ENCODE results near the gene C11orf97. TPM values are rescaled to one million over a fixed set of nuclear protein-coding genes. Genes with fewer than 3 reads are reported as not detected.

C11orf97 gene
- total RNA-seq, 4 donors from 2014 or later: not detected

DNA sequence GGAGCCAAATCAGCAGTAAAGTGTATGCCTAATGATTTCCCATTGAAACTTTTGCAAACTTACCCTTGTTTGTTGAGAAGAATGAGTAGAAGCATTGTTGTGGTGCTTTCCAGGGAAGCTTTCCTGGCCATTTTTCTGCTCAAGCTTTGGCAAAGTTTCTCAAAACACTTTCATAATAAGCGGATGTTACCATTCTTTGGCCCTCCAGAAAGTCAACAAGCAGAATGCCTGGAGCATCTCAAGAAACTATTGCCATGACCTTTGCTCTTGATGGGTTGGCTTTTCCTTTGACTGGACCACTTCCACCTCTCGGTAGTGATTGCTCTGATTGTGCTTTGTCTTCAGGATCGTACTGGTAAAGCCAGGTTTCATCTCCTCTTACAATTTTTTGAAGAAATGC, 65.6 kb downstream of the C11orf97 start:
- no peak overlapping the region for H3K27ac ChIP-seq
- H3K9me3 ChIP-seq: no peaks in the 10 kb centered on the region
- TF ChIP-seq, protein P1, sequence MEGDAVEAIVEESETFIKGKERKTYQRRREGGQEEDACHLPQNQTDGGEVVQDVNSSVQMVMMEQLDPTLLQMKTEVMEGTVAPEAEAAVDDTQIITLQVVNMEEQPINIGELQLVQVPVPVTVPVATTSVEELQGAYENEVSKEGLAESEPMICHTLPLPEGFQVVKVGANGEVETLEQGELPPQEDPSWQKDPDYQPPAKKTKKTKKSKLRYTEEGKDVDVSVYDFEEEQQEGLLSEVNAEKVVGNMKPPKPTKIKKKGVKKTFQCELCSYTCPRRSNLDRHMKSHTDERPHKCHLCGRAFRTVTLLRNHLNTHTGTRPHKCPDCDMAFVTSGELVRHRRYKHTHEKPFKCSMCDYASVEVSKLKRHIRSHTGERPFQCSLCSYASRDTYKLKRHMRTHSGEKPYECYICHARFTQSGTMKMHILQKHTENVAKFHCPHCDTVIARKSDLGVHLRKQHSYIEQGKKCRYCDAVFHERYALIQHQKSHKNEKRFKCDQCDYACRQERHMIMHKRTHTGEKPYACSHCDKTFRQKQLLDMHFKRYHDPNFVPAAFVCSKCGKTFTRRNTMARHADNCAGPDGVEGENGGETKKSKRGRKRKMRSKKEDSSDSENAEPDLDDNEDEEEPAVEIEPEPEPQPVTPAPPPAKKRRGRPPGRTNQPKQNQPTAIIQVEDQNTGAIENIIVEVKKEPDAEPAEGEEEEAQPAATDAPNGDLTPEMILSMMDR (IDR thresholded peaks at IDR 0.05 in 4 of 5, conservative IDR thresholded peaks at IDR 0.05 in 1 of 5): no peak
- no peak for TF ChIP-seq POLR2A (IDR thresholded peaks at IDR 0.05)
- no peak overlapping the region for H3K4me3 ChIP-seq
- no peak for DNase-seq
- ATAC-seq: no peak
- H3K4me1 ChIP-seq: no peaks in the 10 kb centered on the region
- in situ Hi-C loops (cut with MboI; ENCODE audit: low sequenced_read_pairs in 4 of 4) (no loop called here), intact Hi-C loops (cut with DNase I; ENCODE audit: low total_unique reads) (no loop called here)
- H3K36me3 ChIP-seq: no peaks in the 10 kb centered on the region
- H3K27me3 ChIP-seq: no peaks in the 10 kb centered on the region

MicroRNAs encoded within 50 kb of the gene (microRNA counts, 767-probe panel; counts per million panel counts)
- microRNA hsa-miR-548l: 356 to 448 counts per million in 2 donors

Small RNAs within 50 kb of the gene (microRNA-seq; reads per million reads assigned to microRNA genes)
- 3.5 to 6.8 reads per million in 2 donors for gene MIR548L (ENCODE audit: borderline replicate concordance in 2 of 2)

Other genes with a start within 250 kb of the C11orf97 start
- gene IZUMO1R, start 207.9 kb upstream of the C11orf97 start, total RNA-seq: not detected
- gene GPR83, start 111.0 kb upstream of the C11orf97 start, total RNA-seq: under 1 TPM in 3 of 4 donors, not detected in 1; 0.09 to 0.49 (median 0.36) TPM
- 10 to 100 TPM in 1 of 4 donors, 1 to 10 TPM in 3; 5.3 to 12.3 (median 5.9) TPM for gene MRE11, start 18.6 kb upstream of the C11orf97 start, total RNA-seq
- 10 to 100 TPM in 3 of 4 donors, 1 to 10 TPM in 1; 9.0 to 21.1 (median 11.9) TPM for gene ANKRD49, start 18.5 kb upstream of the C11orf97 start, total RNA-seq
- gene FUT4, start 31.5 kb downstream of the C11orf97 start, total RNA-seq: 1 to 10 TPM in 3 of 4 donors, under 1 TPM in 1; 0.92 to 1.9 (median 1.5) TPM
- gene PIWIL4, start 54.9 kb downstream of the C11orf97 start, total RNA-seq: 1 to 10 TPM in 3 of 4 donors, under 1 TPM in 1; 0.70 to 2.1 (median 1.3) TPM

Measured in gastrocnemius medialis (tissue), 4 donors.